Naive thymus-derived CD4-positive, alpha-beta T cell (primary cell): ENCODE measurements around the gene MRPL38. TPM values are rescaled to one million over a fixed set of nuclear protein-coding genes. Genes with fewer than 3 reads are reported as not detected.

Experiments
- ATAC-seq: fragments of 150-1000 bp; cut with Tn5 transposase; 2 replicates; pipeline ENCODE4 v1.10.0; 2021; ENCODE audit warnings: mild to moderate bottlenecking, moderate library complexity
- CTCF ChIA-PET: fragments of 350-600 bp; sonication (Branson Sonifier 250); formaldehyde crosslinking; loops from one replicate; lab custom pipeline; 2021; ENCODE audit warnings: antibody characterized with exemption; lab: Charles Lee
- POLR2A ChIA-PET: fragments of 350-600 bp; sonication (Branson Sonifier 250); formaldehyde crosslinking; loops from one replicate; lab custom pipeline; 2021; ENCODE audit warnings: antibody characterized with exemption, inconsistent platforms; lab: Charles Lee
- DNase-seq, 9 donors: peaks; one replicate each; pipeline versions ENCODE4 v3.0.0 to v3.0.0-alpha.2; 2020 to 2022; ENCODE audit warnings: mixed read lengths in 1 of 9
- H3K27ac ChIP-seq: one replicate; pipeline ENCODE4 v1.7.0; 2013; ENCODE audit warnings: mild to moderate bottlenecking, low read depth, low read length, moderate library complexity
- H3K27me3 ChIP-seq, 2 donors: one replicate each; pipeline ENCODE4 v1.7.0; 2013; ENCODE audit warnings: low read length in 2 of 2, mild to moderate bottlenecking in 2 of 2, moderate library complexity in 2 of 2; ENCODE audit not compliant: control insufficient read depth in 2 of 2, insufficient read depth in 2 of 2
- H3K36me3 ChIP-seq, 3 experiments: 1 replicate in 2 of 3; 2 replicates in 1 of 3; pipeline ENCODE4 v1.7.0; 2013; ENCODE audit warnings: low read length in 3 of 3, mild to moderate bottlenecking in 3 of 3, moderate library complexity in 1 of 3; ENCODE audit not compliant: insufficient read depth in 3 of 3, control insufficient read depth in 2 of 3
- H3K4me1 ChIP-seq, 2 donors: one replicate each; pipeline ENCODE4 v1.7.0; 2013; ENCODE audit warnings: low read length in 2 of 2, mild to moderate bottlenecking in 2 of 2, moderate library complexity in 1 of 2; ENCODE audit not compliant: control insufficient read depth in 2 of 2, insufficient read depth in 2 of 2
- H3K4me3 ChIP-seq: 2 replicates; pipeline ENCODE4 v1.7.0; 2013; ENCODE audit warnings: mild to moderate bottlenecking, low read length
- H3K9me3 ChIP-seq, 3 experiments: 1 replicate in 2 of 3; 2 replicates in 1 of 3; pipeline ENCODE4 v1.7.0; 2013; ENCODE audit warnings: low read length in 3 of 3; ENCODE audit not compliant: control insufficient read depth in 2 of 3
- H3K27ac Mint-ChIP-seq, 9 donors: one replicate each; pipeline ENCODE4 v1.8.0; 2020 to 2022; ENCODE audit warnings: mixed read lengths in 9 of 9, mild to moderate bottlenecking in 8 of 9, moderate library complexity in 5 of 9, inconsistent platforms in 2 of 9
- H3K27me3 Mint-ChIP-seq, 5 donors: one replicate each; pipeline ENCODE4 v1.8.0; 2021 to 2022; ENCODE audit warnings: mixed read lengths in 5 of 5, mild to moderate bottlenecking in 1 of 5
- H3K36me3 Mint-ChIP-seq, 5 donors: one replicate each; pipeline ENCODE4 v1.8.0; 2020 to 2022; ENCODE audit warnings: mixed read lengths in 5 of 5, mild to moderate bottlenecking in 3 of 5, inconsistent platforms in 1 of 5
- H3K4me1 Mint-ChIP-seq, 7 donors: one replicate each; pipeline ENCODE4 v1.8.0; 2020 to 2022; ENCODE audit warnings: mixed read lengths in 7 of 7, mild to moderate bottlenecking in 3 of 7, inconsistent platforms in 1 of 7
- H3K4me3 Mint-ChIP-seq, 10 donors: one replicate each; pipeline ENCODE4 v1.8.0; 2020 to 2022; ENCODE audit warnings: mild to moderate bottlenecking in 10 of 10, mixed read lengths in 10 of 10, moderate library complexity in 6 of 10, inconsistent platforms in 2 of 10
- H3K9me3 Mint-ChIP-seq, 11 donors: one replicate each; pipeline ENCODE4 v1.8.0; 2020 to 2022; ENCODE audit warnings: mixed read lengths in 11 of 11, mild to moderate bottlenecking in 4 of 11, inconsistent platforms in 1 of 11, moderate library complexity in 1 of 11
- intact Hi-C, 2 donors: fragments of 100-400 bp; cut with micrococcal nuclease; formaldehyde crosslinking; loops; one replicate each; pipeline ENCODE4 v1.15.1; 2023
- polyA plus RNA-seq, 2 donors: library from polyadenylated mRNA; unstranded; fragments of 300-500 nt; fragmentation: Illumina TruSeq; gene quantifications; one replicate each; pipeline ENCODE4 v1.2.3, GENCODE V29; 2021
- total RNA-seq, 6 experiments: library from RNA in 5 of 6; stranded (reverse) in 5 of 6; gene quantifications; 1 replicate in 5 of 6; 2 replicates in 1 of 6; pipeline ENCODE4 v1.2.3 and lab custom pipeline; 2021 to 2026

MRPL38 gene
- total and polyA plus RNA-seq, 7 experiments from 2014 or later = 64.6 to 154 (median 101) TPM

DNA sequence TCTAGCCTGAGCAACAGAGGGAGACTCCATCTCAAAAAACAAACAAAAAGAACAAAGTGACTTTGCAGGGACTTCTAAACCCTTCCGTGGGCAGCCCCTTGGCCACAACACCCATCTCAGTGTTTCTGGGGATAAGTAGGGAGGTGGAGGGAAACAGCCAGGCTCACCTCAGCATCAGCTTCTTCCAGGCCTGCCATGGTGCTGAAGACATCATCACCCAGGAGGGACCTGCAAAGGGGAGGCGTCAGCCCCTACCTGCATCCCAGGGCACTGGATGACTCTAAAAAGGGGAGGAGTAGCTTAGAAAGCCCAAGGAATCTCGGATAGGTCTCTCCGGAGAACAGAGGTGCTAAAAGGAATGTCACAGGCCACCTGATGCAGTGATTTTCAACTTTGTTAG lies 26.4 kb upstream of the MRPL38 start:
- no peak overlapping the region for H3K27ac Mint-ChIP-seq

DNA sequence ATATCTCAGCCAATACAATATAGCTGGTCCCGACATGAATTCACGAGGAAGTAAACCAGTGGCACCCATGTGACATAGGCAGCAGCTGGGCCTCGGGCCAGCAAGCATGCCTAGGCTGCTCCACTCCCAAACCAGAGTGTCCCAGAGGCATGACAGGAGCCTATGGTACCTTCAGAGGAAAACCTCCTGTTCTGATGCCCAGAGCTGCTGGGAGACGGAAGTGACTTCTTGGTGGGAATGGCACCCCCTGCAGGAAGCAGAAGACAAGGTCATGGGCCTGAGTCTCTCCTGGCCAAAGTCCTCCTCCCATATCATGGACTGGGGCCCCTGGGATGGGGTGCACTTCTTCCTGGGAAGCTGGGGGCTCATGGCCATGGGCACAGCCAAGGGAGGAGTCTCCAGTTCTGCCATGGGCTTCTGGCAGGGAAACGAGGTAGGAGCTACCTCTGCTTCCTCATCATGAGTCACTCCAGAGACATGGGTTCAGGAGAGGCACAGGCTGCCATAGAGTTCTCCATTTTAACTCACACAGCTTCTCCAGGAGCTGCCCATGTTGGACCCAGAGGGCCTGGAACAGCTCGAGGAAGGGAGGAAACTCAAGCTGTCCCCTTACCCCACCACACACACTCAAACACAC lies 22.7 kb upstream of the MRPL38 start:
- Histone ChIP-seq H3K4me3 (no peak overlapping the region), H3K27ac (no peak overlapping the region), H3K27me3 (no peaks in the 10 kb centered on the region), H3K4me1 (no peaks in the 10 kb centered on the region), H3K9me3 (no peaks in the 10 kb centered on the region), H3K36me3 (peaks cover 0 to 18% (median 0%) of the 10 kb centered on the region in 3 experiments)
- DNase-seq (no peak), ATAC-seq (no peak)
- intact Hi-C loops = no loop called here
- Mint-ChIP-seq H3K27me3 (no peaks in the 10 kb centered on the region), H3K4me3 (no peak overlapping the region), H3K36me3 (peaks cover 0 to 20% (median 0%) of the 10 kb centered on the region in 5 donors), H3K4me1 (peaks cover 0 to 4% (median 0%) of the 10 kb centered on the region in 7 donors), H3K9me3 (no peaks in the 10 kb centered on the region), H3K27ac (no peak overlapping the region)
- ChIA-PET POLR2A (interaction anchor here (1.3 kb wide), 1 partner anchor 40 kb away, joined by 4 read pairs; no protein-coding TSS in a partner anchor), CTCF (interaction anchor here (0.6 to 2.2 kb wide), 5 partner anchors 11 to 459 kb away, joined by 3 to 6 read pairs (median 3); no protein-coding TSS in a partner anchor)

More for the DNA sequence above, 26.4 kb upstream of the MRPL38 start:
- Mint-ChIP-seq H3K36me3 (peaks cover 0 to 15% (median 0%) of the 10 kb centered on the region in 5 donors), H3K4me3 (no peak overlapping the region), H3K4me1 (no peaks in the 10 kb centered on the region), H3K9me3 (no peaks in the 10 kb centered on the region), H3K27me3 (no peaks in the 10 kb centered on the region)
- H3K4me3 ChIP-seq = no peak overlapping the region
- ChIA-PET CTCF (no interaction called here), POLR2A (interaction anchor here (0.7 kb wide), 1 partner anchor 64 kb away, joined by 3 read pairs; no protein-coding TSS in a partner anchor)
- H3K36me3 ChIP-seq = peaks cover 0 to 6% (median 0%) of the 10 kb centered on the region in 3 experiments
- no peaks in the 10 kb centered on the region for H3K27me3 ChIP-seq
- H3K27ac ChIP-seq = no peak overlapping the region
- ATAC-seq = no peak
- no peak for DNase-seq
- no peaks in the 10 kb centered on the region for H3K9me3 ChIP-seq
- intact Hi-C loops = no loop called here
- no peaks in the 10 kb centered on the region for H3K4me1 ChIP-seq

DNA sequence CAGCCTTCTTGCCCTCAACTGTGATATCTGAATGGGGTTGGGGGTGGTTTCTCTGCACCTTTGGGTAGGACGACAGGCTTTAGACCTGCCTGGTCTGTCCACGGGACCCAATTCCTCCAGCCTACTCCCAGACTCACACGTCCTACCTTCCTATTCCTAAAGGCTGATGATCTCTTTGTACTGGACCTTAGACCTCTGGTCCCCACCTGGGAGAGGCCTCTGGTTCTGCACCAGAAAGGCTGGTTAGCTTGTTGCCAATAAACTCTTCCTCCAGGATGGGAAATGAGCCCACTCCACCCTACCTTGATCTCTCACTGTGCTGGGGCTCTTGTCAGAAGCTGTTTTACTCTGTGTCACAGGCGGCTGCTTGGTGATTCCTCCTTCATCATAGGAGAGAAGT lies 21.8 kb upstream of the MRPL38 start:
- H3K4me1 Mint-ChIP-seq = peaks cover 0 to 4% (median 0%) of the 10 kb centered on the region in 7 donors
- no peaks in the 10 kb centered on the region for H3K9me3 Mint-ChIP-seq
- H3K4me1 ChIP-seq = no peaks in the 10 kb centered on the region
- no peaks in the 10 kb centered on the region for H3K27me3 Mint-ChIP-seq
- DNase-seq (no peak), ATAC-seq (no peak)
- H3K27ac Mint-ChIP-seq = no peak overlapping the region
- no peak overlapping the region for H3K4me3 ChIP-seq
- peaks cover 0 to 26% (median 0%) of the 10 kb centered on the region in 3 experiments for H3K36me3 ChIP-seq
- no peaks in the 10 kb centered on the region for H3K9me3 ChIP-seq
- POLR2A ChIA-PET = interaction anchor here (1.3 kb wide), 1 partner anchor 39 kb away, joined by 4 read pairs; no protein-coding TSS in a partner anchor
- no peak overlapping the region for H3K4me3 Mint-ChIP-seq
- no peak overlapping the region for H3K27ac ChIP-seq
- CTCF ChIA-PET = interaction anchor here (0.6 to 0.7 kb wide), 2 partner anchors 19 to 25 kb away, joined by 3 read pairs; no protein-coding TSS in a partner anchor
- intact Hi-C loops = no loop called here
- no peaks in the 10 kb centered on the region for H3K27me3 ChIP-seq
- H3K36me3 Mint-ChIP-seq = peaks cover 0 to 24% (median 3%) of the 10 kb centered on the region in 5 donors

DNA sequence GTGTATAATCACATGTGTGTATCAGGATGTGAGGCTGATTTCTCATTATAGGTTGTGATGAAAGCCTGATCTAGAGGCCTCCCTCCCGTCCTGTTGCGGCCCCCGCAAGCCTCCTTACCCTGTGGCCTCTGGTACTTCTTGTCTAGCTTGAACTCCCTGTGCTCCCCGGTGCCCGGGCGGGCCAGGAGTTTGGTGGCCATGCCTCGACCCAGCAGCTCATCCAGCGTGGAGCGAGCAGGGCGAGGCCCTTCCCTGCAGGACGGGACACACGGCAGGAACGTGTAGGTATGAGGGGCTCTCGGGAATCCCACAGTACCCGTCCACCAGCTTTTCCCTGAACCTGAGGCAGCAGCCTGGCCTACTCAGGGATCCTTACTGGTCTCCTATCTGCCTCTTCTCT lies 21.2 kb upstream of the MRPL38 start:
- Mint-ChIP-seq H3K4me1 (peaks cover 0 to 4% (median 0%) of the 10 kb centered on the region in 7 donors), H3K36me3 (peaks cover 0 to 24% (median 3%) of the 10 kb centered on the region in 5 donors), H3K27me3 (no peaks in the 10 kb centered on the region), H3K4me3 (no peak overlapping the region), H3K9me3 (no peaks in the 10 kb centered on the region), H3K27ac (no peak overlapping the region)
- no peaks in the 10 kb centered on the region for H3K4me1 ChIP-seq
- no peaks in the 10 kb centered on the region for H3K27me3 ChIP-seq
- no peaks in the 10 kb centered on the region for H3K9me3 ChIP-seq
- ATAC-seq (no peak), DNase-seq (no peak)
- ChIA-PET CTCF (interaction anchor here (0.6 to 0.7 kb wide), 2 partner anchors 18 to 28 kb away, joined by 3 read pairs; no protein-coding TSS in a partner anchor), POLR2A (no interaction called here)
- H3K36me3 ChIP-seq = peaks cover 0 to 26% (median 0%) of the 10 kb centered on the region in 3 experiments
- no peak overlapping the region for H3K4me3 ChIP-seq
- intact Hi-C loops = no loop called here
- no peak overlapping the region for H3K27ac ChIP-seq

DNA sequence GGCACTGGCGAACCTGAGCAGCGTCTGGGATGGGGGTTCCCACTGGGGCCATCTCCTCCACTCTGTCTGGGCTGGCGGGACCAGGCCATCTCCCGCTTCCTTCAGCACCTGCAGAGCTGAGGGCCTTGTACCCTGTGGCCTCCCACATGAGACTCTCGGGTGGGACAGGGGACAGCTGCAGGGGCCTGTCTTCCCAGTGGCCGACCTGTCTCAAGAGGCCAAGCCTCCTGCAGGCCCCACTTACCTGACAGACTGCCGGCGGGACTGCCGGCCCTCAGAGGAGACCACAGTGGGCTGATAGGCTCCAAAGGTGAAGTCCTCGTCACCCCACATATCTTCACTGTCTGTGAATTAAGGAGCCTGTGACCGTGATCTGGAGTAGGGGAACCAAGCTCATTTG lies 20.4 kb upstream of the MRPL38 start:
- Mint-ChIP-seq H3K4me3 (no peak overlapping the region), H3K4me1 (peaks cover 0 to 4% (median 0%) of the 10 kb centered on the region in 7 donors), H3K27me3 (no peaks in the 10 kb centered on the region), H3K36me3 (peaks cover 0 to 24% (median 3%) of the 10 kb centered on the region in 5 donors), H3K27ac (no peak overlapping the region), H3K9me3 (no peaks in the 10 kb centered on the region)
- Histone ChIP-seq H3K36me3 (peaks cover 0 to 31% (median 0%) of the 10 kb centered on the region in 3 experiments), H3K27me3 (no peaks in the 10 kb centered on the region), H3K27ac (no peak overlapping the region), H3K4me1 (no peaks in the 10 kb centered on the region), H3K9me3 (no peaks in the 10 kb centered on the region), H3K4me3 (no peak overlapping the region)
- DNase-seq = no peak
- CTCF ChIA-PET = no interaction called here
- intact Hi-C loops = no loop called here
- ATAC-seq = no peak
- POLR2A ChIA-PET = no interaction called here

DNA sequence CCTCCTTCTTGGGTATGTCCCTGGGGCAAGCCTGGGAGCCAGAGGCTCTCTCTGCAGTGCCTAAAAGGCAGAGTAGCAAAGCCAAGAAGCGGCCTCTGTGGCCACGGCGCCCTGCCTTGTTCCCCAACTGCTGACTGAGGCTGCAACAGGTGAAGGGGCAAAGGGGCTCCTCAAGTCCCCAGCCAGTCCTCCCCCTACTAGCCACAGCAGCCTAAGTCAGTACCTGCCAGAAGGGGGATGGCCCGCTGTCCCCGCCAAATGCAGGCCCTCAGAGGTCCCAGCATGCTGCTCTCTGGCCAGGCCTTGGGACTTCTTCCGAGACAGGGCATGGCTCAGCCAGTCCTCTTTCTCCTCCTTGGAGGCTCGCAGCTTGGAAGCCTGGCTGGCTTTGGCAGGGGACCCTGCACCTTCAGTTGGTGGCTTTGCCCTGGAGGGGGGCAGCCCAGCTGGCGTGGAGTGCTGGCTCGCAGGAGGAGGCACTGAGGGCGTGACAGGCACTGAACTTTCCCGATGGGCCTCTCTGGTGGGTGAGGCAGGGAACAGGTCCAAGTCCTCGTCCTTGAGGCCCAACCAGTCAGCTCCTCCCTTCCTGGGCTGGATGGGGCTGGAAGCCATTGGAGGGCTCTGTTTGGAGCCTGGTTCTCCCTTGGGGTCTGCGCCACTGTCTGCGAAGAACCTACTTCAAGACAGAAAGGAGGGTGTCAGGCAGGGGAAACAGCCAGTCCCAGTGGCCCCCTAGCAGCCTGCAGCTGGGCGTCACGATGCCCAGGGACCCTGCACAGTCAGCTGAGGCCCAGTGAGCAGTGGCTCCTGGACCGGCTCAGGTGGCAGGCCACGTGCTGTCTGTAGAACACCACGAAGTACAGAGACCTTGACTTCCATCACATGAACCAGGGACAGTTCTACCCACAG lies 18.5 kb upstream of the MRPL38 start:
- no peak for ATAC-seq
- Mint-ChIP-seq H3K4me3 (no peak overlapping the region), H3K4me1 (peaks cover 0 to 4% (median 0%) of the 10 kb centered on the region in 7 donors), H3K36me3 (peaks cover 0 to 29% (median 3%) of the 10 kb centered on the region in 5 donors), H3K9me3 (no peaks in the 10 kb centered on the region), H3K27ac (no peak overlapping the region), H3K27me3 (no peaks in the 10 kb centered on the region)
- Histone ChIP-seq H3K4me1 (no peaks in the 10 kb centered on the region), H3K9me3 (no peaks in the 10 kb centered on the region), H3K36me3 (peaks cover 0 to 42% (median 0%) of the 10 kb centered on the region in 3 experiments), H3K4me3 (no peak overlapping the region), H3K27me3 (no peaks in the 10 kb centered on the region), H3K27ac (no peak overlapping the region)
- ChIA-PET CTCF (no interaction called here), POLR2A (no interaction called here)
- DNase-seq = no peak
- intact Hi-C loops = no loop called here
